ENCODE measurements around the gene SREK1.

SREK1 gene

DNA sequence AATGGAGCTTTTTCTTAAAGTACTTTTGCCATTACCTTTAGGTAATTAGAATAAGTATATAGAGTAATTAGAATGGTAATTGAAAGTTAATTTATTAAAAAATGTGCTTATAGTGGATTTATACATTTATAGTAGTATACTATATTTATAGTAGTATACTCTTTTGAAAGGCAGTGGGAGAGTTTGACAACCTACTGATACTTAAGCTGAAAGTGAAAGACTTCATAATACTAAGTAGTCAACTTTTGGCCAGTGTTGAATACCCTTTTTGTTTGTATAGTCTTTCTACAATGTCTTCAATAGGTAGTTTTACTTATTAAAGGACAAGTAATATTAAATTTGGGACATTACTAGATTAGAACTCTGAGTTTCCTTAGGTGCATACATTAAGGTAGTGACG lies 12.9 kb downstream of the SREK1 start:
- Histone ChIP-seq H2AFZ (ENCODE audit: low read length) (no peak overlapping the region), H3K9ac (ENCODE audit: low read length) (no peak overlapping the region), H3K27ac (ENCODE audit: low read depth, low read length, poor library complexity, severe bottlenecking) (no peak overlapping the region), H3K9me3 (ENCODE audit: low read length) (peaks cover 4% of the 10 kb centered on the region), H3K36me3 (ENCODE audit: insufficient read depth, low read length) (peaks cover 91% of the 10 kb centered on the region), H3K9me2 (ENCODE audit: low read depth, low read length) (no peaks in the 10 kb centered on the region), H3K79me2 (ENCODE audit: insufficient read depth, low read length) (peaks cover 57% of the 10 kb centered on the region), H3F3A (ENCODE audit: insufficient read depth, low read length) (no peaks in the 10 kb centered on the region), H3K4me2 (ENCODE audit: low read length) (no peak overlapping the region), H3K4me3 (ENCODE audit: low read depth, low read length, poor library complexity, severe bottlenecking) (no peak overlapping the region), H3K27me3 (ENCODE audit: insufficient read depth, low read length) (no peaks in the 10 kb centered on the region), H3K4me1 (ENCODE audit: insufficient read depth, low read length, severe bottlenecking) (no peaks in the 10 kb centered on the region), H4K20me1 (ENCODE audit: insufficient read depth, low read length) (no peaks in the 10 kb centered on the region)
- TF ChIP-seq EZH2 (IDR thresholded peaks at IDR 0.05; ENCODE audit: borderline replicate concordance, low read length) = no peak
- TF ChIP-seq, protein P1, sequence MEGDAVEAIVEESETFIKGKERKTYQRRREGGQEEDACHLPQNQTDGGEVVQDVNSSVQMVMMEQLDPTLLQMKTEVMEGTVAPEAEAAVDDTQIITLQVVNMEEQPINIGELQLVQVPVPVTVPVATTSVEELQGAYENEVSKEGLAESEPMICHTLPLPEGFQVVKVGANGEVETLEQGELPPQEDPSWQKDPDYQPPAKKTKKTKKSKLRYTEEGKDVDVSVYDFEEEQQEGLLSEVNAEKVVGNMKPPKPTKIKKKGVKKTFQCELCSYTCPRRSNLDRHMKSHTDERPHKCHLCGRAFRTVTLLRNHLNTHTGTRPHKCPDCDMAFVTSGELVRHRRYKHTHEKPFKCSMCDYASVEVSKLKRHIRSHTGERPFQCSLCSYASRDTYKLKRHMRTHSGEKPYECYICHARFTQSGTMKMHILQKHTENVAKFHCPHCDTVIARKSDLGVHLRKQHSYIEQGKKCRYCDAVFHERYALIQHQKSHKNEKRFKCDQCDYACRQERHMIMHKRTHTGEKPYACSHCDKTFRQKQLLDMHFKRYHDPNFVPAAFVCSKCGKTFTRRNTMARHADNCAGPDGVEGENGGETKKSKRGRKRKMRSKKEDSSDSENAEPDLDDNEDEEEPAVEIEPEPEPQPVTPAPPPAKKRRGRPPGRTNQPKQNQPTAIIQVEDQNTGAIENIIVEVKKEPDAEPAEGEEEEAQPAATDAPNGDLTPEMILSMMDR (IDR thresholded peaks at IDR 0.05; ENCODE audit: low read length) = no peak

DNA sequence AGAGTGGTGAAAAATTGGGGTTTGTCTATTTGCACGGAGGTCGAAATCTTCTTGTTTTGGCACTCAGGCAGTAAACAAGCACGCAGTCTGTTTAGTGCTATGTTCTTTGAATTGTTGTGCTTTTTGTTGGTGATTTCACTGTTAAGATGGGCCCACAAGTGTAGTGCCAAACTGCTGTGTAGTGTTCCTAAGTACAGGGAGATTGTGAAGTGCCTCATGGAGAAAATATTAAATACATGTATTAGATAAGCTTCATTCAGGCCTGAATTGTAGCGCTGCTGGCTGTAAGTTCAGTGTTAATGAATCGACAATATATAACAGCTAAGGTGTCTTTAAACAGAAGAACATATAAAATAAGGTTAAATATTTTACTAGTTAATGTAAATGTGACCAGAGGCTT lies 17.3 kb downstream of the SREK1 start:
- H3K4me2 ChIP-seq (ENCODE audit: low read length) = no peak overlapping the region
- peaks cover 10% of the 10 kb centered on the region for H3F3A ChIP-seq (ENCODE audit: insufficient read depth, low read length)
- H3K9me3 ChIP-seq (ENCODE audit: low read length) = no peaks in the 10 kb centered on the region
- peaks cover 90% of the 10 kb centered on the region for H3K36me3 ChIP-seq (ENCODE audit: insufficient read depth, low read length)
- no peak overlapping the region for H3K4me3 ChIP-seq (ENCODE audit: low read depth, low read length, poor library complexity, severe bottlenecking)
- no peaks in the 10 kb centered on the region for H4K20me1 ChIP-seq (ENCODE audit: insufficient read depth, low read length)
- no peak overlapping the region for H3K27ac ChIP-seq (ENCODE audit: low read depth, low read length, poor library complexity, severe bottlenecking)
- no peaks in the 10 kb centered on the region for H3K27me3 ChIP-seq (ENCODE audit: insufficient read depth, low read length)
- H2AFZ ChIP-seq (ENCODE audit: low read length) = no peak overlapping the region
- no peak overlapping the region for H3K9ac ChIP-seq (ENCODE audit: low read length)
- H3K9me2 ChIP-seq (ENCODE audit: low read depth, low read length) = no peaks in the 10 kb centered on the region
- no peak for TF ChIP-seq EZH2 (IDR thresholded peaks at IDR 0.05; ENCODE audit: borderline replicate concordance, low read length)
- TF ChIP-seq, protein P1 (IDR thresholded peaks at IDR 0.05; ENCODE audit: low read length) = no peak
- H3K79me2 ChIP-seq (ENCODE audit: insufficient read depth, low read length) = peaks cover 14% of the 10 kb centered on the region
- peaks cover 14% of the 10 kb centered on the region for H3K4me1 ChIP-seq (ENCODE audit: insufficient read depth, low read length, severe bottlenecking)

DNA sequence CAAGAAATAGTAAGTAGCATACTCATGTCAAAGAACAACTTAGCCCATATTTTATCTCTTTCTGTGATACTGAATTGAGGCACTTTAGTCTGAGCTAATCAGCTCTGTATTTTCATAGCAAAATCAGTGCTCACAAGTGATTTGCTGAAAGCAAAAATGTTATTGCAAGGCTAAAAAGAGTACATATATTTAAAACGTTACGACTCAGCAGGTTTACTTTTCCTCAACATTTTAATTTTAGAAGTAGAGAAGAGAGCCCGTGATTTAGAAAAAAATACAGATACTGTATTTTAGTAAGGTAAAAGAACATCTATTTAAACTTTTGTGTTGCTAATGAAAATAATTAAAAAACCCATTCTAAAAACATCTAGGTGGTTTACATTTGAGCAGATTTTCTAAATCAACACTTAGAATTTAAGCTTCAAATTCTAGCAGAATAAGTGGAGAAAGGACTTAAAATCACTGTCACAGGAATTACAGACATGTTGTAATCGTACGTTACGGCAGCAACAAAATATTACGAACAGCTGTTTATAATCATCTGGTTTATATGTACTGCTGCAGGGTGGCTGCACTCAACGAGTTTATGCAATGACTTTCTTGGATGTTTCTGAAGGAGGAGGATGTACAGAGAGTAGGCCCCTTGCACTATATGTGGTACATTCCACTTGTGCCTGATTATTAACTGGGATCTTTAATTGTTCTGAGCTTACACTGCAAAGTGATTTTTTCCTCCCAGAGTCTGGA lies 20.1 kb downstream of the SREK1 start:
- no peaks in the 10 kb centered on the region for H3K27me3 ChIP-seq (ENCODE audit: insufficient read depth, low read length)
- peaks cover 37% of the 10 kb centered on the region for H3K4me1 ChIP-seq (ENCODE audit: insufficient read depth, low read length, severe bottlenecking)
- no peak overlapping the region for H3K4me3 ChIP-seq (ENCODE audit: low read depth, low read length, poor library complexity, severe bottlenecking)
- no peaks in the 10 kb centered on the region for H3K9me2 ChIP-seq (ENCODE audit: low read depth, low read length)
- H3K36me3 ChIP-seq (ENCODE audit: insufficient read depth, low read length) = peaks cover 78% of the 10 kb centered on the region
- no peak overlapping the region for H3K4me2 ChIP-seq (ENCODE audit: low read length)
- H3K9ac ChIP-seq (ENCODE audit: low read length) = no peak overlapping the region
- H3F3A ChIP-seq (ENCODE audit: insufficient read depth, low read length) = peaks cover 10% of the 10 kb centered on the region
- H3K27ac ChIP-seq (ENCODE audit: low read depth, low read length, poor library complexity, severe bottlenecking) = no peak overlapping the region
- no peaks in the 10 kb centered on the region; the same call in 1 of the 2 replicates for H3K79me2 ChIP-seq (ENCODE audit: insufficient read depth, low read length)
- H3K9me3 ChIP-seq (ENCODE audit: low read length) = no peaks in the 10 kb centered on the region
- no peaks in the 10 kb centered on the region for H4K20me1 ChIP-seq (ENCODE audit: insufficient read depth, low read length)
- TF ChIP-seq EZH2 (IDR thresholded peaks at IDR 0.05; ENCODE audit: borderline replicate concordance, low read length) = no peak
- TF ChIP-seq, protein P1 (IDR thresholded peaks at IDR 0.05; ENCODE audit: low read length) = no peak
- H2AFZ ChIP-seq (ENCODE audit: low read length) = no peak overlapping the region

Data from OCI-LY1 (cell line).